Measurements from ENCODE around the gene MAP3K4.
"Not testable (repeated sequence)": the region's sequence is repeated elsewhere in the genome, so short reads cannot be mapped to it uniquely, and the experiment has no call there.

Gene MAP3K4

GRCh38 chr6:160959726-160960435, 31.7 kb upstream of the MAP3K4 start:
- DNase-seq (ENCODE audit: insufficient read length): no peak

GRCh38 chr6:160960839-160961238, 30.7 kb upstream of the MAP3K4 start:
- TF ChIP-seq POLR2AphosphoS5 (IDR thresholded peaks at IDR 0.05; ENCODE audit: low read depth, low read length): no peak
- no peak for TF ChIP-seq POLR2A (IDR thresholded peaks at IDR 0.05; ENCODE audit: low read depth, low read length)
- TF ChIP-seq TAF1 (IDR thresholded peaks at IDR 0.05; ENCODE audit: borderline replicate concordance, low read depth, low read length): no peak
- DNase-seq (ENCODE audit: insufficient read length) (no peak), FAIRE-seq (no peak)

More at GRCh38 chr6:160959726-160960435, 31.7 kb upstream of the MAP3K4 start:
- TF ChIP-seq POLR2A (IDR thresholded peaks at IDR 0.05; ENCODE audit: low read depth, low read length): no peak
- no peak for TF ChIP-seq TAF1 (IDR thresholded peaks at IDR 0.05; ENCODE audit: borderline replicate concordance, low read depth, low read length)
- no peak for TF ChIP-seq POLR2AphosphoS5 (IDR thresholded peaks at IDR 0.05; ENCODE audit: low read depth, low read length)
- FAIRE-seq: no peak

DNA sequence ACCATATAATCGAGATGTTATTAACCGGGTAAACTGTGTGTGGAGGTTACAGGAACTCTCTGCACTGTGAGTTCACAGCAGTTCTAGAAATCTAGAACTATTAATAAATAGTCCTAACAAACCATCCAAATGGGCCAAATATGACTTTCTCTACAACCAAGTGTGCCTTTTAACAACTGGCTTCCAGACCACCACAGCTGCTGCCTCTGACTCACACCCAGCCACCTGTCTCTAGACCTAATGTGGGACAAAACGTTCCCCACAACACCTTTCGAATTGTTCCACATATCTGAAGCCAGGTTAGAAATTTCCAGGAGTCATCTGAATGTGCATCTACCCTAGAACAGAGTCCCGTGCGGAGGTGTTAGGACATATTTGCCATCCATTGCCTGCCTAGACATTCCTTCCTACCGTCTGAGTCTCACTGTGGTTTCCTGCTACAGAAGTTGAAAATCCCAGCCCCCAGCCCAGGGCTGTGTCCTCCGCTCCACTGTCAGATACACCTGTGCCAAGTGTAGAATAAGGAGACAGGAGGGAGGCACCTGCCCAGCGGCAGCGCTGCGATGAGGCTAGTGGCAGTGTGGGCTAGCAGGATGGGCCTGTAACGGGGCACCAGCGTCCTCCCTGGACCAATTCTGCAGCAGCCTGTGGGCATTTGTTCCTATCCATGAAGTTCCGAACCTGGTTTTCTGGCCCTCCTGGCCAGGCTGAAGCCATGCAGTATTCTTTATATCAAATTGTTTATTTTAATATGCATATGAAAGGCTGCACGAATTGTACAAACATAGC, 28.5 kb upstream of the MAP3K4 start:
- TF ChIP-seq POLR2AphosphoS5 (IDR thresholded peaks at IDR 0.05; ENCODE audit: low read depth, low read length): no peak
- TF ChIP-seq TAF1 (IDR thresholded peaks at IDR 0.05; ENCODE audit: borderline replicate concordance, low read depth, low read length): no peak
- no peak for TF ChIP-seq POLR2A (IDR thresholded peaks at IDR 0.05; ENCODE audit: low read depth, low read length)
- DNase-seq (ENCODE audit: insufficient read length) (no peak), FAIRE-seq (no peak)

DNA sequence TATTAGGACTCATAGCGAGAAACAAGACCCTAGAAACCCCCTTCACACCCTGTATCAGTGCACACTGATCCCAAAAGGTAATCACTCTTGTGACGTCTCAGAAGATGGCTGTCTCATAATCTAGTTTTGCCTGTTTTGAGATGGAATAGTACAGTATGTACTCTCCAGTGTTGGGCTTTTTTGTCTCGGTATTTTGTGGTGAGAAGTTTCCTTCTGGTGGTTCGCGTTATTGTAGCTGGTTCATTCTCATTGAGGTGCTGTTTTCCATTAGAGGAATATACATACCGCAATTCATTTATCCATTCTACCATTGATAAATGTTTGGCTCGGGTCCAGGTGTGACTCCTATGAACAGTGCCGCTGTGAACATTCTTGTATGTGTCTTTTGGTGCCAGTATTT, 27.9 kb upstream of the MAP3K4 start:
- no peak for TF ChIP-seq POLR2AphosphoS5 (IDR thresholded peaks at IDR 0.05; ENCODE audit: low read depth, low read length)
- TF ChIP-seq POLR2A (IDR thresholded peaks at IDR 0.05; ENCODE audit: low read depth, low read length): no peak
- no peak for FAIRE-seq
- no peak for DNase-seq (ENCODE audit: insufficient read length)

DNA sequence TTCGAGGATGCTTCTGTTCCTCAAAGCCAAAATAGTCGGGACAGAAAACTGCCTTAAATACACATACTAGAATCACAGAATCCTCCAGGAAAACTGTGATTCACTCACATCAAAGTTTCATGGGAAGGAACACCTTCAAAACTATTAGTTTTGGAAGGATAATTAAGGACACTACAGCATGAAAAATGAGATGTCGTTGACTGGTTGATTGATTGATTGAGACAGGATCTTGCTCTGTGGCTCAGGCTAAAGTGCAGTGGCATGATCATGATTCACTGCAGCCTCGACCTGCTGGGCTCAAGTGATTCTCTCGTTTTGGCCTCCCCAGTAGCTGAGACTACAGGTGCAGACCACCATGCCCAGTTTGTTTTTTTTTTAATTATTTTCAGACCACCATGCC, 25.7 kb upstream of the MAP3K4 start:
- peak; percentile 40 for FAIRE-seq
- TF ChIP-seq POLR2A (IDR thresholded peaks at IDR 0.05; ENCODE audit: low read depth, low read length): no peak
- TF ChIP-seq TAF1 (IDR thresholded peaks at IDR 0.05; ENCODE audit: borderline replicate concordance, low read depth, low read length): no peak
- TF ChIP-seq POLR2AphosphoS5 (IDR thresholded peaks at IDR 0.05; ENCODE audit: low read depth, low read length): no peak
- DNase-seq (ENCODE audit: insufficient read length): no peak

DNA sequence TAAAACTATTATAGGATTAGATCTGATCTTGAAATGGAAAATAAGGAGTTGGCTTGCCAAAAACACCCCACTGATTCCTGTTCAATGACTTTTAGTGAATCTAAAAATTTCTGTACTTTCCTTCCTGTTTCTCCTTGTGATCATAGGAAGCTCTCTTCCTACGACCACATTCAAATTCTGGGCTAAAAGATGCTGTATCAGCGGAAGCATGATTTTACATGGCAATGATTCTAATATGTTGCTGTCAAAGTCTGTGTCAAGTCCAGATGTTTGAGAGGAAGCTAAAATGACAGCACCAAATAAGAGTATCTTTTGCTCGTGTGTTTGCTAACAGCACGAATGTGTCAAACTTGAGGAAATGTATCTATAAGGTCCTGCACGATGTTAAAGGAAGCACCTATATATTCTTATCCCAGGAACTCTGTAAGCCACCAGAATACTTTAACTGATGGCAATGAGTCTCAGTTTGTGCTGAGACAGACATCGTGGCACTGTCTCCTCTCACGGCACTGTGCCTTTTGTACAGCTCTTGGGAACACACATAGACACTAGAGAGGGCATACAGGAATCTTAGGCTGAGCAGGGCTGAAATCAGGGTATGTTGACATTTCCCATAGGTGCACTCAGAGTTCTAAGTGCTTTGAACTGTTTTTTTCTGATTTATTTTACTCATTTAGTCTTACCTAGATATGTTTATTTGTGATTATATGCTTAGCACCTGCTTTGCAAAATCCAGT, 24.9 kb upstream of the MAP3K4 start:
- DNase-seq (ENCODE audit: insufficient read length): no peak
- no peak for TF ChIP-seq TAF1 (IDR thresholded peaks at IDR 0.05; ENCODE audit: borderline replicate concordance, low read depth, low read length)
- no peak for TF ChIP-seq POLR2AphosphoS5 (IDR thresholded peaks at IDR 0.05; ENCODE audit: low read depth, low read length)
- TF ChIP-seq POLR2A (IDR thresholded peaks at IDR 0.05; ENCODE audit: low read depth, low read length): no peak
- no peak for FAIRE-seq

GRCh38 chr6:160967351-160967750, 24.2 kb upstream of the MAP3K4 start:
- FAIRE-seq (peak; percentile 63), DNase-seq (ENCODE audit: insufficient read length) (no peak)
- TF ChIP-seq POLR2A (IDR thresholded peaks at IDR 0.05; ENCODE audit: low read depth, low read length) (no peak), TAF1 (IDR thresholded peaks at IDR 0.05; ENCODE audit: borderline replicate concordance, low read depth, low read length) (no peak), POLR2AphosphoS5 (IDR thresholded peaks at IDR 0.05; ENCODE audit: low read depth, low read length) (no peak)

- no peak for DNase-seq (ENCODE audit: insufficient read length)
- no peak for TF ChIP-seq TAF1 (IDR thresholded peaks at IDR 0.05; ENCODE audit: borderline replicate concordance, low read depth, low read length)
- no peak for TF ChIP-seq POLR2AphosphoS5 (IDR thresholded peaks at IDR 0.05; ENCODE audit: low read depth, low read length)
- TF ChIP-seq POLR2A (IDR thresholded peaks at IDR 0.05; ENCODE audit: low read depth, low read length): no peak
- no peak for FAIRE-seq
Observed at GRCh38 chr6:160967833-160968232, 23.7 kb upstream of the MAP3K4 start.

DNA sequence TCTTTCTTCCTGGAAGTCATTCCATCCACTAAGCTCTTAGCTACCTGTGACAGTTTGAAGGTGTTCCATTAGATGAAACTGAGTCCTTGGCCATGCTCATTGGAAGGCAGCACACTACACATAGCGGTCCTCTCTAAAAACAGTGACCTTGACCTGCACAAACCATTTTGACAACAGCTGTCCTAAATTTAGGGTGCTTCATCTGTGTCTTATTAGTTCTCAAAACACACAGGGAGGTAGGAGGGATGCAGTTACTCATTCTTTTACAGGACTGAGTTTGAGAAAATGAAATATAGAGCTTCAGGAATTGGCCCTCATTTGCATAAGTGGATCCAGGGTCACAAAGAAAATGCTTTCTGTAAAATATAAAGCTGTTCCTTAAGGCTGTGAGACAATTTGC, 20.4 kb upstream of the MAP3K4 start:
- DNase-seq (ENCODE audit: insufficient read length): no peak
- no peak for FAIRE-seq
- no peak for TF ChIP-seq POLR2A (IDR thresholded peaks at IDR 0.05; ENCODE audit: low read depth, low read length)
- TF ChIP-seq POLR2AphosphoS5 (IDR thresholded peaks at IDR 0.05; ENCODE audit: low read depth, low read length): no peak
- no peak for TF ChIP-seq TAF1 (IDR thresholded peaks at IDR 0.05; ENCODE audit: borderline replicate concordance, low read depth, low read length)

DNA sequence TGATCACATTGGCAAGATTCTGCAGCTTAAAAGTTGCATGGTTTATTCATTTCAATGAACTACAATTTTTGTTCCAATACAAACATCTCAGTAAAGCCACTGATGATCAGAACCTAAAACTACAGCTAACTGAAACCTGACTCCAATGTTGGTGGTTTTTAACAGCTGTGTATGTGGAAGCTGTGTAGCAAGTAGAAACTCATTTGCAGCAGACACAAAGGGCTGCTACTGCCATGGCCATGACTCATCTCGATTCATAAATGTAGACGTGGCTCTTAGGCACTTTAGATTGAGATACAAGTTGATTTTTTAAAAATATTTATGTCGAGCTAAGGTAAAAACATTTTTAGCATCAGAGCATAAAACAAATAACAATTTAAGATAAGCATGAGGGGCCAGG, 19.5 kb upstream of the MAP3K4 start:
- DNase-seq (ENCODE audit: insufficient read length) (no peak), FAIRE-seq (no peak)
- TF ChIP-seq TAF1 (IDR thresholded peaks at IDR 0.05; ENCODE audit: borderline replicate concordance, low read depth, low read length): no peak
- no peak for TF ChIP-seq POLR2A (IDR thresholded peaks at IDR 0.05; ENCODE audit: low read depth, low read length)
- TF ChIP-seq POLR2AphosphoS5 (IDR thresholded peaks at IDR 0.05; ENCODE audit: low read depth, low read length): no peak

DNA sequence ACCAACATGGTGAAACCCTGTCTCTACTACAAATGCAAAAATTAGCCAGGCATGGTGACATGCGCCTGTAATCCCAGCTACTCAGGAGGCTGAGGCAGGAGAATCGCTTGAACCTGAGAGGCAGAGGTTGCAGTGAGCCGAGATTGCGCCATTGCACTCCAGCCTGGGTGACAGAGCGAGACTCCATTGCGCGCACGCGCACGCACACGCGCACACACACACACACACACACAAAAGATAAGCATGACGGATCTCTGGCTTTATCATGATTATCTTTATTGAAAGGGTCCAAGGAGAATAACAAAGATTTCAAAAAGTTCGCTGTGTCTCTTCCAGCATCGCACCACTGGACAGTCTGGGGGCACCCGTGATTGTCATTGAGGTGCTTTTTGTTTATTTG, 19.0 kb upstream of the MAP3K4 start:
- DNase-seq (ENCODE audit: insufficient read length); FAIRE-seq: not testable (repeated sequence)

Data from GM12892 (cell line).